Keratinocyte (primary cell): ENCODE measurements around the gene DNAJC9.

Experiments
- CTCF ChIP-seq, 3 experiments: IDR thresholded peaks in 1 of 3; conservative IDR thresholded peaks in 1 of 3; optimal IDR thresholded peaks in 1 of 3; 2 replicates in 2 of 3; 3 replicates in 1 of 3; pipeline versions ENCODE3 to v1.5.1; 2011; ENCODE audit warnings: low read length in 3 of 3, mild to moderate bottlenecking in 3 of 3, moderate library complexity in 2 of 3, control low read depth in 1 of 3, inconsistent platforms in 1 of 3; ENCODE audit not compliant: insufficient read depth in 2 of 3; ENCODE audit errors: extremely low read depth in 1 of 3
- EZH2 ChIP-seq: IDR thresholded peaks from one replicate; pipeline ENCODE4 v1.6.1; 2012; ENCODE audit warnings: inconsistent platforms, mild to moderate bottlenecking, low read length, moderate library complexity

DNA sequence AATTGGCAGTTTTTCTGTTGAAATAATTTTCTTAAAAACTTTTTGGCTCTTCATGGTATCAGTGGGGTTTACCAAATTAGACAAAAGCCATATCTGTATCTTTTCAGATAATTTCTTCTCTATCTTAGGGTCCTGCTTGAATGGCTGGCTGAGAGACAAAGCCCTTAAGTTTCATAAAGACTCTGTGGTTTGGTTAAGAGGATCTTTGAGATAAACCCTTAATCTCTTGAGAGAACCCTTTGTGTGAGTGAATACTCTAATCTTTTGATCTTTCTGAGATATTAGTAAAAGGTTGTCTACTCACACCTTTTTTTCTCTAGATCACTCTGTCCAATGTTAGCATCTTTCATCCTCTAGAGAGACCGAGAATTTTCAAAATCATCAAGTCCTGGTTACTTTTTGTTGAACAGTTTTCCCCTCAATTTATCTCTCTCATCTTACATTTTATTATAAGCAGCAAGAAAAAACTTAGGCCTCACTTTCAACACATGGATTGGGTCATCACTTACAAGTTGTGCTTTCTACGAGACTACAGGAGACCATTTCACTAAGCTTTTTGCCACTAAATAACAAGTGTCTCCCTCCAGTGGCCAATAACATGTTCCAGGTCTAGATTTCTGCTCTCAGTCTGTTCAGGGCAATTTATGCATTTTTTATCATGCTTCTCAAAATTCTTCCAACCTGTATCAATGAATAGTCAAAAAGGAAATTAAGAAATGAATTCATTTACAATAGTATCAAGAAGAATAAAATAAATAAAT, 28.4 kb downstream of the DNAJC9 start:
- TF ChIP-seq EZH2 = no peak
- peak; percentile 30 to 50 (median 45) for TF ChIP-seq CTCF (optimal IDR thresholded peaks at IDR 0.05 in 1 of 3, IDR thresholded peaks at IDR 0.05 in 1 of 3, conservative IDR thresholded peaks at IDR 0.05 in 1 of 3; ENCODE audit: extremely low read depth in 1 of 3, insufficient read depth in 2 of 3, low read length in 3 of 3)
